Measurements from ENCODE around the gene VPS25.

The VPS25 gene

GRCh38 chr17:42744283-42744805 is 28.9 kb upstream of the VPS25 start:
- ChIA-PET CTCF (interaction anchor here (1.2 to 1.3 kb wide), 2 partner anchors 19 to 167 kb away, joined by 7 to 8 read pairs; partner anchors contain the start of gene PSMC3IP), POLR2A (interaction anchor here (1.1 to 1.6 kb wide), 5 partner anchors 11 to 89 kb away, joined by 3 to 5 read pairs (median 3); partner anchors contain the start of genes PSME3 and VPS25)
- Histone ChIP-seq H3K36me3 (ENCODE audit: control insufficient read depth in 2 of 2, insufficient read depth in 1 of 2, low read length in 2 of 2) (peaks cover 0 to 4% of the 10 kb centered on the region in 2 experiments; a peak in 1 of 3 replicates), H3K4me1 (ENCODE audit: control insufficient read depth, insufficient read depth, low read length) (peaks cover 9% of the 10 kb centered on the region), H3K27ac (ENCODE audit: extremely low read depth, low read depth, low read length) (peak overlapping the region; percentile 79), H3K4me3 (ENCODE audit: low read depth, low read length) (peak overlapping the region; percentile 73), H3K9me3 (ENCODE audit: control insufficient read depth, insufficient read depth, low read depth, low read length) (no peaks in the 10 kb centered on the region)
- no peak for TF ChIP-seq ZNF843 (tag by site-specific recombination; IDR thresholded peaks at IDR 0.05)
- TF ChIP-seq ZEB2 (tag by site-specific recombination; IDR thresholded peaks at IDR 0.05), result 0 out of 2 replicates have a peak, but pooled peaks have one; percentile 25
- TF ChIP-seq ZNF518A (tag by site-specific recombination; conservative IDR thresholded peaks at IDR 0.05; ENCODE audit: low read depth), result no peak
- no peak for TF ChIP-seq ZNF837 (tag by site-specific recombination; IDR thresholded peaks at IDR 0.05)
- TF ChIP-seq FEZF1 (tag by site-specific recombination; IDR thresholded peaks at IDR 0.05), result no peak
- no peak for TF ChIP-seq ZNF354C (tag by site-specific recombination; IDR thresholded peaks at IDR 0.05; ENCODE audit: borderline replicate concordance, low read depth)
- no peak for TF ChIP-seq ZNF416 (tag by site-specific recombination; IDR thresholded peaks at IDR 0.05)
- no peak for TF ChIP-seq ZNF211 (tag by site-specific recombination; IDR thresholded peaks at IDR 0.05; ENCODE audit: low read depth)
- TF ChIP-seq ZNF530 (tag by site-specific recombination; IDR thresholded peaks at IDR 0.05; ENCODE audit: low read depth), result no peak
- TF ChIP-seq ZSCAN4 (tag by site-specific recombination; IDR thresholded peaks at IDR 0.05), result no peak
- TF ChIP-seq ZNF449 (tag by site-specific recombination; IDR thresholded peaks at IDR 0.05), result no peak
- TF ChIP-seq BCL11A (tag by site-specific recombination; IDR thresholded peaks at IDR 0.05; ENCODE audit: low read depth), result no peak
- TF ChIP-seq ZNF311 (tag by site-specific recombination; IDR thresholded peaks at IDR 0.05; ENCODE audit: borderline replicate concordance), result no peak
- no peak for TF ChIP-seq ZNF580 (tag by site-specific recombination; IDR thresholded peaks at IDR 0.05)
- TF ChIP-seq ZNF654 (tag by site-specific recombination; IDR thresholded peaks at IDR 0.05; ENCODE audit: low read depth), result no peak
- no peak for TF ChIP-seq ZBTB6 (tag by site-specific recombination; IDR thresholded peaks at IDR 0.05)
- TF ChIP-seq PRDM6 (tag by site-specific recombination; IDR thresholded peaks at IDR 0.05), result no peak
- no peak for TF ChIP-seq ZNF701 (tag by site-specific recombination; IDR thresholded peaks at IDR 0.05)
- TF ChIP-seq ZNF645 (tag by site-specific recombination; IDR thresholded peaks at IDR 0.05), result no peak
- no peak for TF ChIP-seq ZSCAN18 (tag by site-specific recombination; IDR thresholded peaks at IDR 0.05)
- no peak for TF ChIP-seq ZNF140 (tag by site-specific recombination; IDR thresholded peaks at IDR 0.05)
- no peak for TF ChIP-seq ZNF366 (tag by site-specific recombination; conservative IDR thresholded peaks at IDR 0.05)
- TF ChIP-seq ZNF76 (tag by site-specific recombination; IDR thresholded peaks at IDR 0.05; ENCODE audit: borderline replicate concordance, low read depth), result peak; percentile 64; the same call in 1 of the 2 replicates
- TF ChIP-seq ZNF24 (tag by site-specific recombination; IDR thresholded peaks at IDR 0.05), result no peak
